HepG2 (cell line): ENCODE data around the gene SHC1. TPM values are rescaled to one million over a fixed set of nuclear protein-coding genes. Genes with fewer than 3 reads are reported as not detected.

Source experiments
- ARID3A ChIP-seq: IDR thresholded peaks from 2 replicates; pipeline ENCODE4 v1.6.1; 2012; ENCODE audit warnings: low read depth, low read length, improper control_type of control experiment
- ATF6 ChIP-seq: sonication (generic); formaldehyde crosslinking; conservative IDR thresholded peaks from 2 replicates; pipeline ENCODE4 v1.4.0; 2020; ENCODE audit warnings: missing genetic modification reagents
- BORCS8-MEF2B ChIP-seq: sonication (generic); formaldehyde crosslinking; IDR thresholded peaks from 2 replicates; pipeline ENCODE4 v1.8.0; 2022; ENCODE audit warnings: mild to moderate bottlenecking, missing genetic modification reagents
- HHEX ChIP-seq: IDR thresholded peaks from 2 replicates; pipeline ENCODE4 v1.6.1; 2016; ENCODE audit warnings: control low read depth
- MAFF ChIP-seq: IDR thresholded peaks from 2 replicates; pipeline ENCODE4 v1.6.1; 2011; ENCODE audit warnings: low read depth, low read length, improper control_type of control experiment
- NAIF1 ChIP-seq: sonication (generic); formaldehyde crosslinking; IDR thresholded peaks from 2 replicates; pipeline ENCODE4 v1.5.0; 2020; ENCODE audit warnings: mild to moderate bottlenecking, missing genetic modification reagents, borderline replicate concordance
- PBX2 ChIP-seq: IDR thresholded peaks from 2 replicates; pipeline ENCODE4 v1.6.1; 2016; ENCODE audit warnings: control low read depth
- PHB2 ChIP-seq: fragments of 450-650 bp; IDR thresholded peaks from 2 replicates; pipeline ENCODE4 v1.6.1; 2018; ENCODE audit not compliant: partially characterized antibody
- POLR2AphosphoS2 ChIP-seq: IDR thresholded peaks from 2 replicates; pipeline ENCODE4 v1.6.1; 2011; ENCODE audit warnings: low read depth, low read length, improper control_type of control experiment
- SAFB2 ChIP-seq: sonication (generic); formaldehyde crosslinking; IDR thresholded peaks from 2 replicates; pipeline ENCODE4 v1.5.1; 2020; ENCODE audit warnings: missing genetic modification reagents, low read depth, mild to moderate bottlenecking, borderline replicate concordance
- ZFP90 ChIP-seq: sonication (generic); formaldehyde crosslinking; IDR thresholded peaks from 2 replicates; pipeline ENCODE4 v1.8.0; 2022; ENCODE audit warnings: missing genetic modification reagents, mild to moderate bottlenecking, inconsistent platforms, borderline replicate concordance
- ZMYM3 ChIP-seq: sonication (generic); formaldehyde crosslinking; IDR thresholded peaks from 2 replicates; pipeline ENCODE4 v1.5.1; 2020; ENCODE audit warnings: mild to moderate bottlenecking, missing genetic modification reagents
- ZNF646 ChIP-seq: sonication (generic); formaldehyde crosslinking; IDR thresholded peaks from 2 replicates; pipeline ENCODE4 v1.9.0; 2021; ENCODE audit warnings: mild to moderate bottlenecking, missing genetic modification reagents
- ZNF761 ChIP-seq: sonication (generic); formaldehyde crosslinking; conservative IDR thresholded peaks from 2 replicates; pipeline ENCODE4 v1.4.0; 2020; ENCODE audit warnings: mild to moderate bottlenecking, missing genetic modification reagents
- ZNF766 ChIP-seq: sonication (generic); formaldehyde crosslinking; IDR thresholded peaks from 2 replicates; pipeline ENCODE4 v1.5.0; 2020; ENCODE audit warnings: missing genetic modification reagents, borderline replicate concordance
- ZSCAN25 ChIP-seq: sonication (generic); formaldehyde crosslinking; IDR thresholded peaks from 2 replicates; pipeline ENCODE4 v1.8.0; 2022; ENCODE audit warnings: mild to moderate bottlenecking, missing genetic modification reagents
- polyA plus RNA-seq, 8 experiments: library from polyadenylated mRNA; depleted of rRNA in 3 of 8; stranded (reverse) in 7 of 8; unstranded in 1 of 8; fragments of >200 nt; fragmentation: Illumina TruSeq in 4 of 8; extraction: Trizol in 4 of 8; gene quantifications; 2 replicates each; pipeline versions ENCODE4 v1.2.1 to v1.2.3, GENCODE V29; 2011 to 2016; ENCODE audit warnings: low read depth in 4 of 8, missing spikeins in 1 of 8, mixed read lengths in 1 of 8; ENCODE audit not compliant: insufficient read depth in 1 of 8
- total RNA-seq, 5 experiments: library from RNA; depleted of rRNA; stranded (reverse); fragments of >200 nt; fragmentation: Illumina TruSeq; extraction: Trizol; gene quantifications; 2 replicates each; pipeline ENCODE4 v1.2.3, GENCODE V29; 2016; ENCODE audit warnings: low read depth in 1 of 5

Gene SHC1
- total and polyA plus RNA-seq, 2 of the 13 experiments (the other 11 are each of a cell fraction or from before 2014, with no cell fraction given) = 52.0 to 137 TPM

GRCh38 chr1:154944401-154945159 lies 26.0 kb downstream of the SHC1 start (continued):
- TF ChIP-seq NAIF1 (CRISPR knock-in tag) = peak; percentile 64; the same call in 1 of the 2 replicates
- no peak for TF ChIP-seq ZNF766
- no peak for TF ChIP-seq PBX2 (CRISPR knock-in tag)
- no peak for TF ChIP-seq POLR2AphosphoS2
- TF ChIP-seq ZFP90 = no peak
- peak; percentile 70; the same call in 1 of the 2 replicates for TF ChIP-seq BORCS8-MEF2B (CRISPR knock-in tag)
- peak; percentile 61; the same call in 1 of the 2 replicates for TF ChIP-seq ZSCAN25 (CRISPR knock-in tag)
- no peak for TF ChIP-seq MAFF
- no peak for TF ChIP-seq ZNF646
- no peak for TF ChIP-seq SAFB2 (CRISPR knock-in tag)
- no peak for TF ChIP-seq ARID3A
- TF ChIP-seq ZMYM3 (CRISPR knock-in tag) = peak; percentile 60; the same call in 1 of the 2 replicates
- no peak for TF ChIP-seq ATF6 (CRISPR knock-in tag)
- no peak for TF ChIP-seq HHEX (CRISPR knock-in tag)
- TF ChIP-seq ZNF761 (CRISPR knock-in tag) = no peak
- TF ChIP-seq PHB2 = no peak
